HG02885 (cell line): ENCODE results near the gene MRM3.
"Not testable (repeated sequence)": the region's sequence is repeated elsewhere in the genome, so short reads cannot be mapped to it uniquely, and the experiment has no call there.

Experiments
- ATAC-seq: cut with Tn5 transposase; IDR thresholded peaks from one replicate; pipeline ENCODE4 v1.9.1; 2021; ENCODE audit warnings: mild to moderate bottlenecking; ENCODE audit not compliant: unreplicated experiment, poor library complexity

The MRM3 gene

DNA sequence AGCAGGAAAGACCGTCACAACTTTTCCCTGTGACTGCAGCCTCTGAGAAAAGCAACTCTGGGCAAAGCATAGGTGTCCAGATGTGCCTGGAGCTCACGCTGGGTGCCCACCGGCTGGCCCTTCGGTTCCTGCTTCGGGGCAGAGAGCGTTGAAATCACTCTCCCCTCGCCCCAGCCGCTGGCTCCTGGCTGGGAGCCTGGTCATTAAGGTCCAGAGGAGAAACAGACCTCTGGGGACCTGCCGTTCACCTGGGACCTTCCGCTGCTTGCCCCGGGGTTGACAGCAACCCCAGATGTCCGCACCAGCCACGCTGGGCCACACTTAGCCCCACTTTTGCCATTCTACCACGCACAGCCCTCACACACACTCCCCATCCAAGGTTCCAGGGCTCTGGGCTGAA lies 13.1 kb downstream of the MRM3 start:
- no peak for ATAC-seq

DNA sequence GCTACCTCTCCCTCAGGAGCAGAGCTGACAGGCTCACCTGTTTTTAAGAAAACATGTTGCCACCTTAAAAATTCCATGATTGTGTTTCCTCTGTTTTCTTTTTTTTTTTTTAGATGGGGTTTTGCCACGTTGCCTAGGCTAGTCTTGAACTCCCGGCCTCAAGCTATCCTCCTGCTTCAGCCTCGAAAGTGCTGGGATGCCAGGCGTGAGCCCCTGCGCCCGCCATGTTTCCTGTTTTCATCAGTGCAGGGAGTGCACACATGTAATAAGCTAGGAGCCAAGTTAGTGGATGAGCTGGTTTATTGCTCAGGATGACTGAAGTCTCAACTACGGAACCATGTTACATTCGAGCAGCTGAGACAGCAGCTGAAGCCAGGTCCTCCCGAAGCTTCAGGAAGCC lies 13.6 kb downstream of the MRM3 start:
- no peak for ATAC-seq

DNA sequence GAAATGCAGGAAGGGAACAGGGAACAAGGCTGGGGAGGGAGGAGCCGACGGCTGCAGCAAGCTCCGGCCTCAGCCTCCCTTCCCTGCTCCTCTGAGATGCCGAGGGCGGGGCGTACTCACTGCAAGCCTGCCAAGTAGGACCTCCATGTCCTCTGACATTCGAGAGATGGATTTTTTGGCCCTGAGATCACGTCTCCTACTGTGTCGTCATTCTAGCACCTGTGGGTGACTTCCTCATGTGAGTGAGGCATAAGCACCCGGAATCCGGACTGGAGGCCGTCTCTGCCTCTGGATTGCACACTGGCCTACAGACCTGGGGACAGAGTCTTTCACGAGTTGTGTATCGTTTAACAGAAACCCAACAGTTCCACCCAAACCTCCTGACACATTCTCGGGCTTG lies 14.5 kb downstream of the MRM3 start:
- ATAC-seq: no peak

DNA sequence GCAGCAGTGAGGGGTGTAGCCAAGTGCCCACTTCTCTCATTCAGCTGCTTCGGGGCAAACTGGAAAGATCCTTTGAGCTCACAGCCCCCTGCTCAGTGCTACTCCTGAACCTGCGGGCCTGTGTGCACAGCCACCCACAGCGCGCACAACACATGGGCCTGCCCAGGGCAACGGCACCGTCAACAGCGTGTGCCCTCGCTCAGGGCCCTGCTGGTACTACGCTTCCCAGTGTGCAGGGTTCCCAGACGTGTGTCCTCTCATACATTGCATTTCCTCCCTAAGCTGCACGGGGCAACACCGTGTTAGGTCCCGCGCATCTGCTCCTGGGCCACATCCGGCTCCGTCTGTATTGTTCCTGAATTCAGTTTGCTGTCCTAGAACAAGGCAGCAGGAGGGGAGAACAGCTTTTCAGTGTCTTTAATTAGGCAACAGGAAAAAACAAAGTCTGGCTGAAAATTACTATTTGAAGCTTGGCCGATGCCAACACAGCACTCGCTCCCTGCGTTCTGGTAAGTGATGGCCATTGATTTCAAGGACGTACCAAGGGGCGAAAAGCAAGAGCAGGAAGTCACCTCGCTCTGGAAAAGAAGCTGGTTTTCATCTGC lies 15.2 kb downstream of the MRM3 start:
- ATAC-seq: no peak

DNA sequence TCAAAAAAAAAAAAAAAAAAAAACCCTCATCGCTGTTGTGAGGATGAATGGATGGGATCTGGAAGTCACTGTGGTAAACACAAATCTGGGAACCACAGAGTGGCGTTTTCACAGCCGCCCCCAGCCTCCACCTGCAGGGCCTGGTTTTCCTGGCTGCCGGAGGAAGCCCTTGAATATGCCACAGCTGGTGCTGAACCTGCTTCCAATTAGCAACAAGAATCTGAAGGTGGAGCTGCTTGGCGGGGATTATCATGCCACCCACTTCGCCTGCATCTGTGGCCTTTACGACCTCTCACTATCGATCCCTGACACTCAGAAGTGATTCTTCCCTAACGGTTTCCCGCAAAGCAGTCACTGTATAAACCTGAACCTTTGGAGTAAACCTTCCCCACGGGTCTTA lies 16.1 kb downstream of the MRM3 start:
- ATAC-seq: no peak

DNA sequence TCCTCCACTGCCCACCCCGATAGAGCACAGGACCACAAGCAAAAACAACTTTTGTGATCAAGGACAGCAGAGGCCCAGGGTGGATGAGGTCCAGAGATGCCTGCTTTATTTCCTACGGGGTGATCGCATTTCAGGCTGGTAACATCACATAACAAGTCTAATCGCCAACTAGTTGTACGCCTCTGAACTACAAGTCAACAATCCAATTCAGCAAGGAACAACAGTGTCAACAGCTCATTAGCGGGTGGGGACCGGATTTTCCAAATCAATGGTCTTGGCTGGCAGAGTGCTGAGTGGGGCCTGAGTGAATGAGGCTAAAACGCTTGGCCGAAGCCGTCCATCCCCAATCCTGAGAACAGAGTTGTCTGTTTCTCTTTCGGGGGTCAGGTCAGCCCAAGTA lies 17.1 kb downstream of the MRM3 start:
- ATAC-seq: no peak

DNA sequence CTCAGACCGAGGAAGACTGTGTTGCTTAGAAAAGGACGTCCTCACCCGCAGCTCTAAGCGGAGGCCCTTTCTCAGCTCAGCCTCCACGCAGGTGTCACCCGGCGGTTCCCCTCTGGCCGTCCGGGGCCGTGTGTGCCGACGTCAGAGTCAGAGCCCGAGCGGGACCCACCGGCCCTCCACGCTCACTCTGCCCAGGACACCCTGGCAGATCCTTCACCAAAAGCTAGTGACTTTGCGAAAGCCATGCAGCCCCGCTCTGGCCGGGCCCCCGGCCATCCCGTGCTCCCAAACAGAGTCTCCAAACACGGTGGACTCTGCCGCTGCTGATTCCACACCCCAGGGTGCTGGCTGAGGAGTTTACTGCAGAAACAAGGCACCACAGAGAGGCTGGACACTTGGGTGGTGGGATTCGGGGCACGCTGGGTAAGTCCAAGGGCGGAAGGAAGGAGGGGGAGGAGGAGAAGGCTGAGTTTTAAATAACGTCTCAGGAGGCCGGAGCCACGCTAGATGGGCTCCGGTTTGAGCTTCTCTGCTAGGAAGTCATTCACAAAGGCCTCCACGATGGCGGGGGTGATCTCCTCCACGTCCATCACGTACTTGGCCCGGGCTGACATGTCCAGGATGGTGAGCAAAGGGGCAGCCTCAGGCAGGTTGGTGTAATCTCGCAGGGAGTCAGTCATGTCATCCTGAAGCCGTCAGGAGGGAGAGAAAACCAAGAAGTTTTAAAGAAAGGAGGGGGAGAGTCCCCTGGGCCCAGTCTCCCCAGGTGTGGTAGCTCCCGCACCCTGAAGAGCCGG lies 18.5 kb downstream of the MRM3 start:
- ATAC-seq: no peak

DNA sequence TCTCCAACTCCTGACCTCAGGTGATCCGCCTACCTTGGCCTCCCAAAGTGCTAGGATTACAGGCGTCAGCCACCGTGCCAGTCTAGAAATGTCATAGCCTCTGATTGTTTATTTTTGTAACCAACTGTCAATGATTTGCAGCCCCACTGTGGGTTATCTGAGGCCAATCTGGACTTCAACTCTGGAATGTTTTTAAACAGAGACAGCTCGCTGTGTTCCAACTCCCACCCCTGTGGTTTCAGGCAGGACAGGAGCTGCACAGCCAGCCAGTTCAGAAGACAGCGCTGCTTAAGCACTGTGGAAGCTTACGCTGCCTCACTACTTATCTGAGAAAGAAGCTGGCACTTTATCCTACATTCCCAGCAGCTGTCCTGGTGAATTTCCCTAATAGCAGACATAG lies 19.5 kb downstream of the MRM3 start:
- no peak for ATAC-seq

DNA sequence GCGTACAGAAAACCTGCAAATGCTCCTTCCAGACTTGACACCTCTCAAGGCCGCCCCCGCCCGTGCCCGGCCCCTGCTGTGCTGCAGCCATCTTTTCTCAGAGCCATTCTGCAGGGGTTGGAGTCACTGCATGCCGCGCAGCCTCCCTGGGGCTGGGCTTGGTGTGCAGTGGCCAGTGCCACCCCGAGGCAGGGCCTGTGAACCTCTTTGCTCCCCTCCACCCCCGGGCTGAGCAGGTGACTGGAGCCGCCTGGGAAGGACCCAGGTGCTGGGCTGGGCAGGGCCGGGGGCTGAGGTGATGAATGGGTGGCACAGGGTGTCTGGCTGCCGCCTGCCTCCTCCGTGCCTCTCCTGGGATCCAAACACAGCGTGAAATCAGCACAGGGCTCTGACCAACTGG lies 20.3 kb downstream of the MRM3 start:
- ATAC-seq: no peak

DNA sequence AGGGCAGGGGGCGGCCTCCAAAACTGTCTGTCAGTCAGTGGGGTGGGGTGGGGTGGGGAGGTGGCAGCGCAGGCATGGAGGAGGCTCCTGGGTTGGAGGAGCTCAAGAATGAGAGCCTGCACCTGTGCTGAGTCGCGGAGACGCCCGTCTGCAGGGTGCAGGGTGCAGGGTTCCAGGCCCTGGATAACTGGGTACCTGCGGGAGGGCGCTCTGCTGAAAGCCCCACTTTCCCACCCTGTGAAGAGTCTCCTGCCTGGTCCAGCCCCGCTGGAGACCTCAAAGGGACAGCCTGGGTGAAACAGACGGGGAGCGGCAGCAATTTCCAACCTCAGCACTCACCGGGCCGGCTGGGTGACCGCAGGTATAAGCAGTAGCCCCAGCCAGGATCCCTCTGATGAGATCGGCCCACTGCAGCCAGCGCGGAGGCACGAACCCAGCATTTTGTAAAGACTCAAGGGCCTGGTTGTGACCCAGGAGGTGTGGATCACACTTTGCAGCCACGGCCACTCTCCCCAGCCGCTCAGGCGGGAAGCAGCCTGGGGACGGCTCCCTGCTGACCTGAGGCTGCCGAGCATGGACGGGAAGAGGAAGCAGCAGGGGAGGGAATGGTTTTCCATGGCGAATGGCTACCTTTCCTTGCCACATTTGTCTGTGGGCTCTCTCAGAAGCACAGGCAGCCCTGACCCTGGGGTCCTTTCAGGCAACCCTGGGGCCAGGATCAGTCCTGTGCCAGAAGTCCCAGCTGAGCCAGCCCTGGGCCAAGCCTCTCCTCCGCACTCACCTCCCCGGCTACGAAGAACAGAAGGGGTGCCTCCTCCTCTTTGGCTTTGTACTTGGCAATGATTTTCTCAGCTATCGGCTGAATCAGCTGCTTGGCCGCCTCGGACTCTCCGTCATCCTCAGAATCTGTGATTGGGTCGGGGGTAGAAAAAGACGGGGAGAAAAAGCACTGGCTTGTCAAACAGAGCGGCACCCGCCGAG lies 21.0 kb downstream of the MRM3 start:
- ATAC-seq: no peak

DNA sequence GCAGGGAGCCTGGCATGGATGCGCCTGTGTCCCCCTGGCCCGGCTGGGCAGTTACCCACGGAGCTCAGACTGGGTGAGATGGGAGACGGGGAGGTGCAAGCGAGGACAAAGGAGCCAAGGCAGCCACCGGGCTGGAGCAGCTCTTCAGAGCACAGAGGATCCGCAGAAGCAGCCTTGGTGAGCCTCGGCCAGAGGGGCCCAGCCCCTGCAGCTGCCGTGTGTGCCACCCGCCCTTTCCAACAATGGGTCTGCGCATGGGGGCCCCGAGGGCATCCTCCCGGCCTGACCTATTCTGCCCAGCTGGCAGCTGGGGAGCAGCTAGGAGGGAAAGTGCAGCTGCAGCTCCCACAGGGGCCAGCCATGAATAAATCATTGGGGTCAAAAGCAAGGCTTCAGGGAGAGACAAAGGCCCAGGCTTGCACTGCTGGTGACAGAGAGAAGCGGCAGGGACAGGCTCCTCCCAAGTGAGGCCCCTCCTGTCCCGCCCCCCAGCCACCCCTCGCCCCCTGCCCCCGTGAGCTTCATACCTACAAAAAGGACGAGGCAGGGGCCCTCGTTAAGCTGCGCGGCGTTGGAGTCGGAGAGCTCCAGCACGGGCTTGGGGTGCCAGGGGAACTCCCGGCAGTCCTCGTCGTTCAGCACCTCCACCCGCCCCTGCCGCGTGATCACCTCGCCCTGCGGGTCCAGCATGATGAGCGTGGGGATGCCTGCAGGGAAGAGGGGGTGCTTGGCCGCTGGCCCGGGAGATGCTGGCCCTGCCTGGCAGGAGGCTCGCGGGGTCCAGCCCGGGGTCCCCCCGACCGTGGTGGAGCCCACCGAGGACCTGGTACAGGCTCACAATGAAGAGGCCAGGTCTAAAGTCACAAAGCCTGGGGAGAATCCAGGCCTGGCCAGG lies 22.6 kb downstream of the MRM3 start:
- ATAC-seq: no peak

DNA sequence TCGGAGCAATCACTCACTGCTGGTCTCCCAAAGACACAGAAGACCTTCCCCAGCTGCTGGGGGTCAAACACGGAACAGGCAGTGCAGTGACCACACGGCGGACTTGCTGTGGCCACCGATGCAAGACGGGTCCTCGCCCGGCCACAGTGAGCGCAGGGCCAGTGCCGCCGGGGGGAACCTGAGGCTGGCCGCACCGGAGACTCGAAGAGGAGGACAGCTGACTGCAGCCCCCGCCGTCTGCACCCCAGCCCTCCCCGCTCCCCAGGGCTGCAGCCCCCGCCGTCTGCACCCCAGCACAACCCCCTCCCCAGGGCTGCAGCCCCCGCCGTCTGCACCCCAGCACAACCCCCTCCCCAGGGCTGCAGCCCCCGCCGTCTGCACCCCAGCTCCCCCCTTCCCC lies 23.7 kb downstream of the MRM3 start:
- ATAC-seq: not testable (repeated sequence)

DNA sequence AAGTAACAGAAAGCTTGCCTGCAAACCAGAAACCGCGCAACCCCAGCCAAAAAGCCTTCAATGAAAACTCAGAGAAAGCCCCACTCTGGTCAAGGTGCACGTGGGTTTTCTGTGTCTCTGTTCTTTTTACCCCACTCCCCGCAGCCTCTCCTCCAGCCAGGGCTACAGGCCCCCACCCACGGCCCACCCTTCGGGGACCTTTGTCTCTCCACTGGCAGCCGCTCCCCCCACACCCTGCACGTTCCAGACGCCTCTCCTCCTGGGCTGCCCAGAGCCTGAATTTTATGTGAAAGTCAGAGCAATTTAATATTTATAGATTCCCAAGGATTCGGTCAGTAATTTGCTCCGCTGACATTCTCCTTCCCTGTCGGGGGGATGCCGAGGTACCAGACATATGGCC lies 24.2 kb downstream of the MRM3 start:
- no peak for ATAC-seq

DNA sequence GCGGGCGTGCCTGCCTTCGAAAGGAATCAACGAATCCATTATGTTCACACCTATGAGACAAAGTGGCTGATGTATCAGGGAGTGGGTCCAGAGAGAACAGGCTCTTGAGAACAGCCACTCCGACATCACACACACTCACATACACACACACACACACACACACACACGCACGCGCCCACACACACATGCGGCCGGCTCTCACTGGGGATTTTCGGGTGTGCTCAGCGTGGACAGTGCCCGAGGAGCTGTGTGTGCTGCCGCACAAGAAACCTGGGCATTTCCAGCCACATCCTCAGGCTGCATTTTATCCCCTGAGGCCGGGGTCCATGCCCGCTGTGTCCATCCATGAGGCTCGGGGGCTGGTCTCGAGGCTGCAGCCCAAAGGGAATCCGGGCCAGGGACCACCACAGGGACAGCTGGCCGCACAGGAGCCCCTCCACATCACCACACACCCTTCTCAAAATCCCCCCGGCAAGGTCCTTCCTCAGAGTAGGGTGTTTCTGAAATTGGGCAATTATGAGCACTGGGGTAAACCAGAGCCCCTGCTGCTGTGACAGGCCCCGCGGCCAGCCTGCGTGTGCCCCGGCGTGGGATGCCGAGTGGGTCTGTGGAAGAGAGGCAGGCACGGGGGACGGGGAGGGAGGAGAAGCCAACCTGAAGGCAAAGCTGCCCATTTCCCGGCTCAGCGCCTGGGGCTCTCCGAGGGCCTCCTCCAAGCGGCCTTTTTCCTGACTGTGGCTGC lies 24.8 kb downstream of the MRM3 start:
- ATAC-seq: no peak

DNA sequence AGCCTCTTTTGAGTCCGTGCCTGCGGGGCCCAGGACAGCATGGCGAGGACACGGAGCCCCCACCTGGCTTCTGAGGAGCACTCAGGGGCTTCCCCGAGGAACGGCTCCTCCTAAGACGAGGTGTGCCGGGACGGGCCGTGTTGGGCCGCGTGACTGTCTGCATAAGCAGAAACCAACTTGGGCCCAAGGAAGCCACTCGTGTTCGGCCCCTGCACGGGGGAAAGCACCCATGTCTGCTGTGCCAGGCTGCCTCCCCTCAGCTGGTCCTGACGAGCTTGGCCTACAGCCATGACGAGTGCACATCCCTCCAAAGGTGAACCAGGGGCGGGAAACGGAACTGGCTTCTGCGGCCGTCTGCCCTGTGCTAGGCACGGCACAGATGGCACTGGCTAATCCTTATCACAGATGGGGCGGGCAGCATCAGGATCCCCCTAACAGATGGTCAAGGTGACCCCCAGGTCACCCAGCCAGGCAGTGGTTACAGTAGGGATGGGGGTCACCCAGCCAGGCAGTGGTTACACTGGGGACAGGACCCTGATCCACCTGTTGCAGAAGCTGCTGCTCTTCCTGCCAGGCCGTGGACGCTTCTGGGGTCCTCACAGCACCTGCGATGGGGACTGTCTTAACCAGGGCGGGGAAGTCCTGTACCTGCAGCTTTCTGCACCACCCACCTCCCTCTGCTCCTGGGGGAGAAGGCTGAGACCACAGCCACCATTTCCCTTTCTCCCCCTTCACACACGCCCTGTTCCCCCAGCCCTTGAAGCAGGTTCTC lies 25.6 kb downstream of the MRM3 start:
- no peak for ATAC-seq

DNA sequence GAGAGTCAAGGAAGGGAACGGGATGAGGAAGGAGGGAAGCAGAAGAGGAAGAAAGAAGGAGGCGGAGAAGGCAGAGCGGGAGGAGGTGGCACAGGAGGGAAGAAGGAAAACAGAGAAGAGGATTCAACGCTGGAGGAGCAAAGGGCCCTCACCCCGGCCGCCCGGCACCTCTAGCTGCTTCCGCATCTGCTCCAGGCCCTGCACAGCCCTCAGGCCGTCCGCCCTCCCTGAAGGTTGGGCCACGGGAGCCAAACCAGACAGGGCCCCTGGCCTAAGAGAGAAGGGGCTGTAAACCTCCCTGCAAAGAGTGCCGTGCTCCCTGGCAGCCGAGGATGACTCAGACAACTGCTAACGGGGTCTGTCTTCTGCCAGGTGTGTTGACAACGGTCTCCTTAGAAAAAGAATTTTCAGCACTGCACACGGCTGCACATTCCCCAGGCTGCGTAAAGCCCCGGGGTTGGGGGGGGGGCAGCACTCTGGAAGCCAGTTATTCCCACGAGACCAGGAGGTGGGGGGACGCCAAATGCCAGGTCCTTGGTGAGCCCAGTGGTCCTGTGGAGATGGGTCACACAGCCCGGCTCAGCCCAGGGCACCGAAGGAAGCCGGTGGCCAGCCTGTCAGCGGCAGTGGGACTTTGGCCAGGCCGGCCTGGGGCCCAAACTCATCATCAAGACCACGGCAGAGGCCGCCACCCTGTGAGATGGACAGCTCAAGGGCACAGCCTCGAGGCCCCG lies 29.1 kb downstream of the MRM3 start:
- no peak for ATAC-seq

DNA sequence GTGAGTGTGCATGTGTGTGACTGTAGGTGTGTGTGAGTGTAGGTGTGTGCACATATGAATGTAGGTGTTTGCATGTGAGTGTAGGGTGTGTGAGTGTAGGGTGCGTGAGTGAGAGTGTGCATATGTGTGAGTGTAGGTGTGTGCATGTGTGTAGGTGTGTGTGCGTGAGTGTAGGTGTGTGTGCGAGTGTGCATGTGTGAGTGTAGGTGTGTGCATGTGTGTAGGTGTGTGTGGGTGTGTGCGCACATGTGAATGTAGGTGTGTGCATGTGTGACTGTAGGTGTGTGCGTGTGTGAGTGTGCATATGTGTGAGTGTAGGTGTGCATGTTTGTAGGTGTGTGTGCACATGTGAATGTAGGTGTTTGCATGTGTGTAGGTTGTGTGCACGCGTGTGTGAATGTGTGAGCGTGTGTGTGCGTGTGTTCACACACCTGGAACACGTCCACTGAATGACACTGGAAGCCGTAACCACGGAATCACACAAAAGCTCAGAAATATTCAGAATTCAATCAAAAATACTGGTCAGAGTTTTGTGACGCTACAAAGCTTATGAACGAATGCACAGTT lies 30.6 kb downstream of the MRM3 start:
- no peak for ATAC-seq

DNA sequence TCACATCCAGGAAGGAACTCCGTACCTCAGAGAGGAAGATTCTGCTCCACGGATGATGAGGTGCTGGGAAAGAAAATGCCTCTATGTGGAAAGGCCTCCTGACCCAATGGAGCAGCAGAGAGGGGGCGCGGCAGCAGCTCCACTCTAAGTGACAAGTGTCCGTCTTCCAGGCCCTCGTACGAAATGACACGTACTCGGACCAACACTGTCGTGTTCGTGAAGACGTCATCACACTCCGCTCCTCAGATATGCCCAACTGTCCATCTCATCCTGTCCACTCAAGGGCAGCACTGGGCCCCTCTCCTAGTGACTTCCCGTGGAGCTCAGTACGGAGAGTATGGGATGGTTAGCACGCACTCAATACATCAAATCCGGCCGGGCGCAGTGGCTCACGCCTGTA lies 32.2 kb downstream of the MRM3 start:
- ATAC-seq: no peak
